HG02884 (cell line): ENCODE results near the gene POP4.
"Not testable (repeated sequence)": the region's sequence is repeated elsewhere in the genome, so short reads cannot be mapped to it uniquely, and the experiment has no call there.

Experiments
- ATAC-seq: cut with Tn5 transposase; IDR thresholded peaks from one replicate; pipeline ENCODE4 v1.9.1; 2021; ENCODE audit warnings: mild to moderate bottlenecking, moderate library complexity; ENCODE audit not compliant: unreplicated experiment

Gene POP4, protein sequence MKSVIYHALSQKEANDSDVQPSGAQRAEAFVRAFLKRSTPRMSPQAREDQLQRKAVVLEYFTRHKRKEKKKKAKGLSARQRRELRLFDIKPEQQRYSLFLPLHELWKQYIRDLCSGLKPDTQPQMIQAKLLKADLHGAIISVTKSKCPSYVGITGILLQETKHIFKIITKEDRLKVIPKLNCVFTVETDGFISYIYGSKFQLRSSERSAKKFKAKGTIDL

GRCh38 chr19:29605653-29606419 is at the start of gene POP4:
POP4 (plus strand) TSS chr19:29606283; CDS start chr19:29606319, 36 bp downstream.
- peak; percentile 57 for ATAC-seq

DNA sequence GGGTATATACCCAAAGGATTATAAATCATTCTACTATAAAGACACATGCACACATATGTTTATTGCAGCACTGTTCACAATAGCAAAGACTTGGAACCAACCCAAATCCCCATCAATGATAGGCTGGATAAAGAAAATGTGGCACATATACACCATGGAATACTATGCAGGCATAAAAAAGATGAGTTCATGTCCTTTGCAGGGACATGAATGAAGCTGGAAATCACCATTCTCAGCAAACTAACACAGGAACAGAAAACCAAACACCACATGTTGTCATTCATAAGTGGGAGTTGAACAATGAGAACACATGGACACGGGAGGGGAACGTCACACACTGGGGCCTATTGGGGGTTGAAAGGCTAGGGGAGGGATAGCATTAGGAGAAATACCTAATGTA is 47.0 kb upstream of the POP4 start:
- ATAC-seq = not testable (repeated sequence)

DNA sequence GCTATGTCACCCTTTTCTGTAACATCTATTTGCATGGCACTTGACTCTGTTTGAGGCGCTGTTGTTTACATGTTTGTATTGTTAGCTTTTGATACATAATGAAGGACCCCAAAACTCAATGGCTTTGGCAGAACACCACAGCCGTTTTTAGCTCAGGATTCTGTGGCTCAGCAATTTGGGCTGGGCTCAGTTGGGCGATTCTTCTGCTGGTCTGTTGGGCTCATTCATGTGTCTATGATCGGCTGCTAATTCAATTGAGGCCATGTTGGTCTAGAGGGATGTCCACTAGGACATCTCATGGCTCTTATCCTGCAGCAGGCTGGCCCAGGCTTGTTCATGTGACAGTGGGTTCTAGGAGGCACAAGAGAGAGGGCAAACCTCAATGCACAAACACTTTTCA is 46.3 kb upstream of the POP4 start:
- no peak for ATAC-seq

DNA sequence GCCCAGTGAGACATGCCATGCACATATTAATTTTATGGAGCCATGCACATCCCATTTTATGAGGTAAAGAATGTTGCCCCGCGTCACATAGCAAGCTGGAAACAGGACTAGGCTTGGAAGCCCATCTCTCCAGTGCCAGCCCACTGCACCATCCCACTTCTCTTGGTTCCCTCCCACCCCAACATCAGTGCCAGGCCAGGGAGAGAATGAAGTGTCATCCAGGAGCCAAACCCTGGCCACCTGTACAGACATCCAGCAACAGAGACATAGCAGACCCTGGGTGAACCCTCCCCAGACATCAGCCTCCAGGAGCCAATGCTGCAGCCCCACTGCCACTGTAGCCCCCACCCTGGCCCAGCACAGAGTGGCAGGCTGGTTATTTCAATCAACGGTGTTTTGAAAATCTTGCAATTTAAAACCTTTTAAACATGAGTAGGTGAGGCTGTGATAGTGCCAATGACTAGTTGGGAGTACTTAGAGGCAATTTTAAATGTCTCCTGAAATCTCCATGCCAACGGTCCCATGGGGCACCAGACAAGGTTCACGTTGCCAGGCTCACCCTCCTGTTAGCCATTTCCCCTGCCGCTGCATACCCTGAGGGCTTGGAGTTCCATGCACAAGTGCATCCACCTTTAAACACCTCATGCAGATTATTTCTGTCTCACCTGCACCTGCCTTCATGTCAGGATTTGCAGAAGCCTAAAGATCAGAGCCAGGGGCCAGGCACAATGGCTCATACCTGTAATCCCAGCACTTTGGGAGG is 45.6 kb upstream of the POP4 start:
- ATAC-seq = no peak

- no peak for ATAC-seq
Measured at GRCh38 chr19:29561601-29562000, 44.5 kb upstream of the POP4 start.

DNA sequence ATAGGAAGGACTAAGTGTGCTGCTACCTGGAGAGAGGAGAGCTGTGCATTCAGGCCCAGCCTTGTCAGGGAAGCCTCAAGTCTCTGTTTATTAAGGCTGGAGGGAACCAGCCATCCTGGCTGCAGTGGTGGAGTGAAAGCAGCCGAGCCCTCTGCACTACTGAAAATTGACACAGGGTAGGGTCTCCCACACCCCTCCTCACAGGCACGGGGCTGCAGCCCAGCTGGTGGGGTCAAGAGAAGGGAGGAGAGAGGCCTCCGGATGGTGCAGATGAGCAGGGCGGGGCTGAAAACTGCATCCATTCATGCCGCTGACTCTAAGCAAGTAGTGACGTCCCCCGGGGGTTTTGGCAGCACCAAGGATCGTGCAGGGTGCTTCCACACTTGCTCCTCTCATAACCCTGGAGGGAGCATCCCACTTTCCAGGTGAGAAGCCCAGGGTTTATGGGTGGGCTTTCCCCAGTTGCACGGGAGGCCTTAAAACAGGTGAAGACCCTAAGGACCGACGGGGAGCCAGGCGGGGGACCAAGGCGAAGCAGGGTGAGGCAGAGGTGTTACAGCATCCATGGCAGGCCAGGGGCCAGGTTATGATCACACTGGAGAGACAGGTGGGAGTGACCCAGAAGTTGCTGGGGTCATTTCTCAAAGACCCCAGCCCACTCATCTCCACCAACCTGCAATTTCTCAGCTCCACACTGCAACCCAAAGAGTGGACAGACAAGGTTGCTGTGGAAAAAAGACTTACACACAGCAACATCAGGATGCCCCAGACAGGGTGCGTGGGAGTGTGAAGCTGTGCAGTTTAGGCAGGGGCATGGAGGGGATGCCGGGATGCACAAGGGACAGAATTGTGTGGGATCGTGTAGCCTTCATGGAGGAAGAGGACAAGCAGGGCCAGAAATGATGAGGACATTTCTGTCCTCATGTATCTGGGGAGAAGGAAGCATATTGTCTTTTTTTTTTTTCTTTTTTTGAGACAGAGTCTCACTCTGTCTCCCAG is 43.5 kb upstream of the POP4 start:
- no peak for ATAC-seq

- no peak for ATAC-seq
Measured at GRCh38 chr19:29563486-29564101, 42.5 kb upstream of the POP4 start.

DNA sequence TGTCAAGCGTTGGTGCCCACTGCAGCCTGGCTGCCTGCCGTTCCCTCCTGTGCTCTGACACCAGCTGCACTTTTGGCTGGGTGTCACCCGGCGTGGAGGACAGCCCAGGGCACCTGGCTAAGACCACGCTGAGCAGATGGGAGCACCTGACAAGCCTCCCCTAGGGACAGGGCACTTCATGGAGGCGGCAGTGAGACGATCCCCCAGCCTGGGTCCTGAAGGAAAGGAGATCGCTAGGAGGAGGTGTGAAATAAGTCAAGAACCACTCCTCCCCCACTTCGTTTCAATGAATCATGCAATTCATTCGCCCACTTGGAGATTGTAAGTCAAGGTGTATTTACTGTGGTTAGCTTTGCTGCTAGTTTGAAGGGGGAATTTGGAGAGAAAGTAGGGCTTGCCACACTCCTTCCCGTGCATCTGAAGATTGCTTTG is 41.5 kb upstream of the POP4 start:
- no peak for ATAC-seq

DNA sequence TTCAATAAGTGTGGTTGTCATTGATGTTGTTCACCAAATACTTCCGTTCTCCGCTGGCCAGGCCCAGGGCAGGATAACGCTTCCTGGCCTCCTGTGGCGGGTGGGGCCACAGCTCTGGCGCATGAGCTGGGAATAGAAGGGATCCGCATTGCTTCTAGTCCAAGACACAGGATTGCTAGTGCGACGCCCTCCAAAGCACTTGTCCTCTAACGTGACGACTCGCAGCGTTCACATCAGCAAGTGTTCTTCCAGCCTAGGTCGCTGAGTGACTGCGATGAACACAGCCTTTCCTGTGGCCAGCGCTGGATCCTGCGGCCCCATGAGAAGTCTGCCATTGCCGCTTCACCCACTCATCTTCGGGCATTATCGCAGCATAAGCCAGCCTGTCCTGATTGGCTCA is 40.9 kb upstream of the POP4 start:
- ATAC-seq = no peak

DNA sequence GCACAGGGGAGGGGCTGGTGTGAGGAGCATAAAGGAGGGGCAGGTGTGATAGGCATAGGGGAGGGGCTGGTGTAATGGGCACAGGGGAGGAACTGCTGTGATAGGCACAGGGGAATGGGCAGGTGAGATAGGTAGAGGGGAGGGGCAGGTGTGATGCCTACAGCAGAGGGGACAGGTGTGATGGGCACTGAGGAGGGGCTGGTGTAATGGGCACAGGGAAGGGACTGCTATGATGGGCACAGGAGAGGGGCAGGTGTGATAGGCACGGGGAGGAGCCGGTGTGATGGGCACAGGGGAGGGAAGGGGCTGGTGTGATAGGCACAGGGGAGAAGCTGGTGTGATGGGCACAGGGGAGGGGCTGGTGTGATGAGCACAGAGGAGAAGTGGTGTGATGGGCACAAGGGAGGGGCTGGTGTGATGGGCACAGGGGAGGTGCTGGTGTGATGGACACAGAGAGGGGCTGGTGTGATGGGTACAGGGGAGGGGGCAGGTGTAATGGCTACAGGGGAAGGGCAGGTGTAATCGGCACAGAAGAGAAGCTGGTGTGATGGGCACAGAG is 39.5 kb upstream of the POP4 start:
- ATAC-seq = no peak

DNA sequence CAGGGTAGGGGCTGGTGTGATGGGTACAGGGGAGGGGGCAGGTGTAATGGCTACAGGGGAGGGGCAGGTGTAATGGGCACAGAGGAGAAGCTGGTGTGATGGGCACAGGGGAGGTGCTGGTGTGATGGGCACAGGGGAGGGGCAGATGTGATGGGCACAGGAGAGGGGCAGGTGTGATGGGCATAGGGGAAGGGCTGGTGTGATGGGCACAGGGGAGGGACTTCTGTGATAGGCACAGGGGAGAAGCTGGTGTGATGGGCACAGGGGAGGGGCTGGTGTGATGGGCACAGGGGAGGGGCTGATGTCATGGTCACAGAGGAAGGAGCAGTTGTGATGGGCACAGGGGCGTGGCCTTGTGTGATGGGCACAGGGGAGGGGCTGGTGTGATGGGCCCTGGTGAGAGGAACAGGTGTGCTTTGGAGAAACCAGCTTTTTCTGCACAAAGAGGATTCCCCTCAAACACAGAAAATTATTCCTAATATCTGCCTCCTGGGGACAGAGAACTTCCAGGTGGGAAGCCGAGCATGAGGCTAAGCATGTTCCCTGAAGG is 38.6 kb upstream of the POP4 start:
- no peak for ATAC-seq

GRCh38 chr19:29568036-29569025 is 37.8 kb upstream of the POP4 start:
- no peak for ATAC-seq

- no peak for ATAC-seq
Measured at GRCh38 chr19:29569038-29569911, 36.8 kb upstream of the POP4 start.

GRCh38 chr19:29571181-29571580 is 34.9 kb upstream of the POP4 start:
- ATAC-seq = no peak

- ATAC-seq = no peak
Measured at GRCh38 chr19:29573486-29573885, 32.6 kb upstream of the POP4 start.

- ATAC-seq = no peak
Measured at GRCh38 chr19:29574510-29574909, 31.6 kb upstream of the POP4 start.

DNA sequence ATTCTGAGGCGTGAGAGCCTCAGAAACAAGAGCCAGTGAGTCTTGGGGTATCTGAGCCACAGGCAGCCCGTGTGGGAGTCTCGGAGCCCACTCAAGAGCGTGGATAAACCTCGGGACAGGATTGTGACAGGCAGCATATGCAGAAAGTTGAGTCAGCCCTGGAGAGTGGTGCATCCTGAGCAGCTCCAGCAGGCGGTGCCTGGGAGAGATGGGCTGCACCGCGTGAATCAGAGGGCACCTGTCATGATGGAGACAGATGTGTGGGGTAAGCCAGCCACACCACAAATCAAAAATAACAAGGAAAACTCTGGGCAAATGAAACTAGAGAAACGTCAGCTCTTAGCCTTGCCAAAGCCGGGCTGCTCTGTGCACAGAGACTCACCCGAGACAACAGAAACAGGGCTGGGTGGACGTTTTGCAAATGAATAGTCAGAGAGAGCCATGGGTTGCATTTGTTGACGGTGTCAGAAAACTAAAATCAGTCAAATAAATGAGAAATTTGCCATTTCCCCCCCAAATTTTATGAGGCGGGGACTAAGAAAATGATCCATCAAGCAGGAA is 30.0 kb upstream of the POP4 start:
- no peak for ATAC-seq
